Transverse colon (tissue), 4 donors: ENCODE results near the gene EPN2. TPM values are rescaled to one million over a fixed set of nuclear protein-coding genes. Genes with fewer than 3 reads are reported as not detected.

Experiments
- DNase-seq: peaks from one replicate; pipeline ENCODE4 v3.0.0-alpha.2; 2019
- H3K27ac ChIP-seq, 4 donors: fragments of 200-600 bp; sonication (generic); 2 replicates each; pipeline ENCODE4 v1.5.1; 2016 to 2018; ENCODE audit warnings: inconsistent platforms in 4 of 4
- H3K27me3 ChIP-seq: fragments of 200-600 bp; sonication (generic); 2 replicates; pipeline ENCODE4 v1.5.1; 2017; ENCODE audit warnings: inconsistent platforms
- H3K36me3 ChIP-seq, 4 donors: fragments of 200-600 bp; sonication (generic); 2 replicates each; pipeline ENCODE4 v1.5.1; 2017 to 2019; ENCODE audit warnings: inconsistent platforms in 4 of 4
- H3K4me1 ChIP-seq, 4 donors: fragments of 200-600 bp; sonication (generic); 2 replicates each; pipeline ENCODE4 v1.5.1; 2017 to 2020; ENCODE audit warnings: inconsistent platforms in 4 of 4
- H3K4me3 ChIP-seq, 4 donors: fragments of 200-600 bp; sonication (generic); 1 replicate in 1 of 4; 2 replicates in 3 of 4; pipeline versions ENCODE4 v1.5.1 to v1.6.1; 2017 to 2019; ENCODE audit warnings: inconsistent platforms in 4 of 4
- H3K9me3 ChIP-seq, 2 donors: fragments of 200-600 bp; sonication (generic); 2 replicates each; pipeline ENCODE4 v1.5.1; 2017 to 2019; ENCODE audit warnings: inconsistent platforms in 2 of 2
- CTCF ChIP-seq, 5 experiments: fragments of 200-600 bp in 3 of 5; fragments of 450-650 bp in 2 of 5; sonication (generic) in 3 of 5; IDR thresholded peaks; 1 replicate in 2 of 5; 2 replicates in 3 of 5; pipeline ENCODE4 v1.5.1; 2016 to 2017; ENCODE audit warnings: antibody characterized with exemption in 5 of 5, inconsistent platforms in 3 of 5, mild to moderate bottlenecking in 2 of 5, moderate library complexity in 1 of 5
- EP300 ChIP-seq: sonication (generic); formaldehyde crosslinking; IDR thresholded peaks from one replicate; pipeline ENCODE4 v1.6.1; 2017; ENCODE audit warnings: antibody characterized with exemption, low read depth
- POLR2A ChIP-seq: fragments of 450-650 bp; IDR thresholded peaks from one replicate; pipeline ENCODE4 v1.6.1; 2016; ENCODE audit warnings: antibody characterized with exemption, mild to moderate bottlenecking, moderate library complexity
- POLR2AphosphoS5 ChIP-seq, 3 donors: sonication (generic); formaldehyde crosslinking; IDR thresholded peaks; one replicate each; pipeline ENCODE4 v1.6.1; 2016; ENCODE audit warnings: antibody characterized with exemption in 3 of 3
- WGBS, 2 donors: methylation state at CpG; one replicate each; pipeline ENCODE4 v1.1.5; 2018; ENCODE audit warnings: low coverage in 1 of 2; 5-methylcytosine and 5-hydroxymethylcytosine counted together
- in situ Hi-C, 4 donors: fragments of 200-750 bp; cut with MboI; loops; one replicate each; pipeline versions ENCODE4 v1.15.0 to v1.15.1; 2017; ENCODE audit warnings: low sequenced_read_pairs in 3 of 4, low pct_ligation_motif_present in 1 of 4, low pct_unique_long_range_greater_than_20kb in 1 of 4
- intact Hi-C: fragments of 100-400 bp; cut with DNase I; formaldehyde crosslinking; loops from one replicate; pipeline ENCODE4 v1.15.1; 2023; ENCODE audit warnings: low total_unique reads
- total RNA-seq, 4 donors: library from RNA; depleted of rRNA; stranded (reverse); fragments of >200 nt; gene quantifications; one replicate each; pipeline ENCODE4 v1.1.0, GENCODE V29; 2016

Gene EPN2
- total RNA-seq, 4 donors from 2014 or later, result 30.4 to 98.7 (median 65.5) TPM

DNA sequence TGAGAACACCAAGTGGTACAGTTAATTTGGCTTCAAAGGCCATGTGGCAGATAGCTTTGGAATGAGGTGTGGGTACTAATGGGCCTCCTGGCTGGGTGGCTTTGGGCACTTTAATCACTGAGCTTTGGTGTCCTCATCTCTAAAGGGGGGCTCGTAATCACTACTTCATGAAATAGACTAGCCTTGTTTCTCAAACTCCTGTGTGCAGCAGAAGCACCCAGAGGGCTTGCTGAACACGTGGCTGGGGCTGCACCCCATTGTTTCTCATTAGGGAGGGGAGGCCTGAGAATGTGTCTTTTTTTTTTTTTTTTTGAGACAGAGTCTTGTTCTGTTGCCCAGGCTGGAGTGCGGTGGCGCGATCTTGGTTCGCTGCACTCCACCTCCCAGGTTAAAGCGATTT is 5.8 kb downstream of the EPN2 start:
- in situ Hi-C loops (no loop called here), intact Hi-C loops (no loop called here)
- Histone ChIP-seq H3K27me3 (no peaks in the 10 kb centered on the region), H3K27ac (no peak overlapping the region), H3K9me3 (no peaks in the 10 kb centered on the region), H3K36me3 (no peaks in the 10 kb centered on the region), H3K4me1 (peaks cover 12 to 37% (median 23%) of the 10 kb centered on the region in 4 donors), H3K4me3 (no peak overlapping the region)
- DNase-seq, result no peak
- no peak for TF ChIP-seq POLR2AphosphoS5 (IDR thresholded peaks at IDR 0.05)
- no peak for TF ChIP-seq EP300
- no peak for TF ChIP-seq CTCF (IDR thresholded peaks at IDR 0.05)
- no peak for TF ChIP-seq POLR2A
- 96 to 97% methylated on average over 7 of the region's 7 CpGs for WGBS, 2 donors

- in situ Hi-C loops (no loop called here), intact Hi-C loops (no loop called here)
- WGBS, 2 donors, result 96 to 100% methylated on average over 1 of the region's 1 CpG
- TF ChIP-seq EP300, result no peak
- TF ChIP-seq POLR2A, result no peak
- no peak for TF ChIP-seq POLR2AphosphoS5 (IDR thresholded peaks at IDR 0.05)
- no peak for TF ChIP-seq CTCF (IDR thresholded peaks at IDR 0.05)
- H3K27ac ChIP-seq, result no peak overlapping the region
- no peaks in the 10 kb centered on the region for H3K9me3 ChIP-seq
- peaks cover 20 to 39% (median 27%) of the 10 kb centered on the region in 4 donors for H3K4me1 ChIP-seq
- no peaks in the 10 kb centered on the region for H3K36me3 ChIP-seq
- no peak overlapping the region for H3K4me3 ChIP-seq
- no peaks in the 10 kb centered on the region for H3K27me3 ChIP-seq
- DNase-seq, result no peak
Measured at GRCh38 chr17:19243838-19244237, 6.7 kb downstream of the EPN2 start.

- no peak for TF ChIP-seq CTCF (IDR thresholded peaks at IDR 0.05)
- no peak for TF ChIP-seq EP300
- TF ChIP-seq POLR2A, result no peak
- no peak for TF ChIP-seq POLR2AphosphoS5 (IDR thresholded peaks at IDR 0.05)
- no peak for DNase-seq
- 79 to 80% methylated on average over 8 of the region's 8 CpGs for WGBS, 2 donors
Measured at GRCh38 chr17:19244357-19244756, 7.2 kb downstream of the EPN2 start.

DNA sequence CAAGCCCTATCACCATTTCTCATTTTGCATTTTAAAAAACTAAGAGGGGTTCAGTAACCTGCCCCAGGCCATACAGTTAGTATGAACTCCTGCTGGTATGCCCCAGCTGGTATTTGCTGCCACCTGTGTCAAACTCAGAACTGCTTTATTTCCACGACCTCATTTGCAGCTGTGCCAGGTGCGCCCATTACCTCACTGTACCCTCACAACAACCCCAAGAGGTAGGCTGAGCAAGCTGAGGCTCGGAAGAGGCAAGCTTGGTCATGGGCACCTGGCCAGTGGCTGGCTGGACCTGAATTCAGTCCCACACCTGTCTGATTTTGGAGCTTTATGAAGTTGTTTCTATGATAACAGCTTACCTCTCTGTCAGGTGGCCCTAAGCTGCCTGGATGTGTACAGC is 7.6 kb downstream of the EPN2 start:
- DNase-seq, result no peak
- Histone ChIP-seq H3K36me3 (no peaks in the 10 kb centered on the region), H3K4me1 (peaks cover 27 to 42% (median 33%) of the 10 kb centered on the region in 4 donors), H3K4me3 (no peak overlapping the region), H3K27me3 (no peaks in the 10 kb centered on the region), H3K27ac (no peak overlapping the region), H3K9me3 (no peaks in the 10 kb centered on the region)
- in situ Hi-C loops (no loop called here), intact Hi-C loops (no loop called here)
- 62% methylated on average over 3 of the region's 3 CpGs; no CpG with 5 or more reads in 1 of the 2 donors for WGBS, 2 donors
- TF ChIP-seq CTCF (IDR thresholded peaks at IDR 0.05) (no peak), POLR2A (no peak), EP300 (no peak), POLR2AphosphoS5 (IDR thresholded peaks at IDR 0.05) (no peak)

More at GRCh38 chr17:19244357-19244756, 7.2 kb downstream of the EPN2 start:
- H3K36me3 ChIP-seq, result no peaks in the 10 kb centered on the region
- H3K9me3 ChIP-seq, result no peaks in the 10 kb centered on the region
- H3K4me3 ChIP-seq, result no peak overlapping the region
- H3K4me1 ChIP-seq, result peaks cover 23 to 39% (median 30%) of the 10 kb centered on the region in 4 donors
- in situ Hi-C loops, result no loop called here
- H3K27ac ChIP-seq, result no peak overlapping the region
- intact Hi-C loops, result no loop called here
- H3K27me3 ChIP-seq, result no peaks in the 10 kb centered on the region
